ENCODE data around the gene TACC2. TPM values are rescaled to one million over a fixed set of nuclear protein-coding genes. Genes with fewer than 3 reads are reported as not detected.

TACC2 gene
- total and polyA plus RNA-seq, 7 donors, result 44.0 to 439 (median 313) TPM

DNA sequence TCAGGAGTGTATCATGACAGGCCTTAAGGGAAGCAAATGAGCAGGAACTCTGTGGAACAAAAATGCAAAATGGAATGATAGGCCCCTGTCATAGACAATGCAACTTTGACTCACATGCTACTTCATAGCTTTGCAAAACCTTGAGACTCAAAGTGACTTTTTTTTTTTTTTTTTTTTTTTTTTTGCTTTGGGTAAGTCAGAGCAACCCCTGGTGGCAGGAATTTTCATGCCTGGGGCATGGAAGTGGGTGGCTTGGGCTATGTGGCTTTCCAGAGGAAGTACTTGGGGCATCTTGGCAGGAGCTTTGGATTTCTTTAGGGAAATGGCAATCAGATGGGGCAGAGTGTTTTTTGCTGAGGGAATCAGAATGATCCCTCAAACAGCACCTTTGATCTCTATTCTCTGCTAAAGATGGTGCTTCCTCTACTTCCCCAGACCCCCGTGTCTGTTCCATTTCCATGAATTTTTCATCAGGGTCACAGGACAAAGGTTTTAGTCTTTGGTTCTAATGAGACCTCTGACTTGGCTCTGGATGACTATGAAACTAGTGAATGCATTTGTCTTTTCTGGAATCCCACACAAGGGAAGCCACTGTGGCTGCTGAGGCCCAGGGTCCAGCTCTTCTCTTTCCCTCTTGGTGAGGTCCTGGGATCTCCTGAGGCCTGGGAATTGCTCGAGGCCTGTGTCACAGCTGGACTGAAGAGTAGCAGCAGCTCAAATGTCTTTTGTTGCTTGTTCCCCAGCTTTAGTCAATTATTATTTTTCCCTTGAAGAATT, 62.8 kb downstream of the TACC2 start:
- peak; percentile 74 for TF ChIP-seq CTCF (IDR thresholded peaks at IDR 0.05)
- ATAC-seq, result peak; percentile 47 to 63 (median 53)
- Histone ChIP-seq H3K27ac (peak overlapping the region; percentile 94), H3K36me3 (ENCODE audit: insufficient read depth in 1 of 2, low read depth in 1 of 2) (peaks cover 0 to 66% of the 10 kb centered on the region in 2 donors), H3K4me3 (no peak overlapping the region), H3K4me1 (peaks cover 61% of the 10 kb centered on the region), H3K9me3 (no peaks in the 10 kb centered on the region), H3K27me3 (ENCODE audit: insufficient read depth in 3 of 3, low read length in 2 of 3) (no peaks in the 10 kb centered on the region)
- WGBS, 3 donors, result 42 to 57% (median 46%) methylated on average over 2 of the region's 2 CpGs
- intact Hi-C loops (cut with DNase I), result loop anchor here (5.0 to 10.0 kb wide), 2 partner anchors 61 to 127 kb away; partner anchors contain the start of gene ATE1 (in 1 of the 2)
- DNase-seq, result peak; percentile 38 to 63

GRCh38 chr10:122052701-122053100, 63.7 kb downstream of the TACC2 start:
- 82 to 93% (median 85%) methylated on average over 6 of the region's 6 CpGs for WGBS, 3 donors

GRCh38 chr10:122053314-122053713, 64.4 kb downstream of the TACC2 start:
- peaks cover 50% of the 10 kb centered on the region for H3K4me1 ChIP-seq
- 78 to 85% (median 81%) methylated on average over 8 of the region's 8 CpGs for WGBS, 3 donors
- intact Hi-C loops (cut with DNase I), result loop anchor here (5.0 to 10.0 kb wide), 2 partner anchors 59 to 129 kb away; partner anchors contain the start of gene ATE1 (in 1 of the 2)

More at GRCh38 chr10:122052701-122053100, 63.7 kb downstream of the TACC2 start:
- peaks cover 55% of the 10 kb centered on the region for H3K4me1 ChIP-seq
- TF ChIP-seq CTCF (IDR thresholded peaks at IDR 0.05), result no peak
- no peaks in the 10 kb centered on the region for H3K27me3 ChIP-seq (ENCODE audit: insufficient read depth in 3 of 3, low read length in 2 of 3)
- DNase-seq (no peak), ATAC-seq (peak in 2 of 4 donors; percentile 29 to 61)
- H3K36me3 ChIP-seq (ENCODE audit: insufficient read depth in 1 of 2, low read depth in 1 of 2), result peaks cover 0 to 66% of the 10 kb centered on the region in 2 donors
- no peaks in the 10 kb centered on the region for H3K9me3 ChIP-seq
- intact Hi-C loops (cut with DNase I), result loop anchor here (5.0 to 10.0 kb wide), 2 partner anchors 60 to 128 kb away; partner anchors contain the start of gene ATE1 (in 1 of the 2)
- H3K4me3 ChIP-seq, result no peak overlapping the region
- H3K27ac ChIP-seq, result peak overlapping the region; percentile 94

More at GRCh38 chr10:122053314-122053713, 64.4 kb downstream of the TACC2 start:
- no peak for DNase-seq
- TF ChIP-seq CTCF (IDR thresholded peaks at IDR 0.05), result no peak
- no peak for ATAC-seq
- Histone ChIP-seq H3K4me3 (no peak overlapping the region), H3K27me3 (ENCODE audit: insufficient read depth in 3 of 3, low read length in 2 of 3) (no peaks in the 10 kb centered on the region), H3K36me3 (ENCODE audit: insufficient read depth in 1 of 2, low read depth in 1 of 2) (peaks cover 0 to 69% of the 10 kb centered on the region in 2 donors), H3K9me3 (no peaks in the 10 kb centered on the region), H3K27ac (peak overlapping the region; percentile 94)

Measured in psoas muscle (tissue), 8 donors.